HepG2 (cell line): Measurements from ENCODE around the gene ZNF445. TPM values are rescaled to one million over a fixed set of nuclear protein-coding genes. Genes with fewer than 3 reads are reported as not detected.

Experiments used
- CEBPG ChIP-seq: IDR thresholded peaks from 2 replicates; pipeline ENCODE4 v1.6.1; 2016
- GZF1 ChIP-seq: sonication (generic); formaldehyde crosslinking; IDR thresholded peaks from 2 replicates; pipeline ENCODE4 v1.5.1; 2020; ENCODE audit warnings: mild to moderate bottlenecking, missing genetic modification reagents
- KMT2A ChIP-seq: sonication (generic); formaldehyde crosslinking; IDR thresholded peaks from 2 replicates; pipeline ENCODE4 v1.4.0; 2020; ENCODE audit warnings: missing genetic modification reagents
- MED8 ChIP-seq: sonication (generic); formaldehyde crosslinking; IDR thresholded peaks from 2 replicates; pipeline ENCODE4 v1.8.1; 2023; ENCODE audit warnings: mild to moderate bottlenecking, missing genetic modification reagents; ENCODE audit not compliant: insufficient replicate concordance
- MEF2D ChIP-seq: sonication (generic); formaldehyde crosslinking; IDR thresholded peaks from 2 replicates; pipeline ENCODE4 v1.5.1; 2020; ENCODE audit warnings: mild to moderate bottlenecking, missing genetic modification reagents
- PHF20 ChIP-seq: sonication (generic); formaldehyde crosslinking; IDR thresholded peaks from 2 replicates; pipeline ENCODE4 v1.5.0; 2020; ENCODE audit warnings: mild to moderate bottlenecking, missing genetic modification reagents
- PHF5A ChIP-seq: IDR thresholded peaks from one replicate; pipeline ENCODE4 v1.6.1; 2018; ENCODE audit warnings: low read depth, missing genetic modification reagents; ENCODE audit not compliant: unreplicated experiment
- POLR2AphosphoS5 ChIP-seq: IDR thresholded peaks from 2 replicates; pipeline ENCODE4 v1.6.1; 2012; ENCODE audit warnings: low read depth, low read length
- PRPF4 ChIP-seq: fragments of 200-400 bp; formaldehyde crosslinking; IDR thresholded peaks from 2 replicates; pipeline ENCODE4 v1.6.1; 2016; ENCODE audit warnings: low read length, low read depth; ENCODE audit not compliant: poor library complexity, severe bottlenecking
- ZNF34 ChIP-seq: sonication (generic); formaldehyde crosslinking; IDR thresholded peaks from 2 replicates; pipeline ENCODE4 v1.4.0; 2020; ENCODE audit warnings: mild to moderate bottlenecking, missing genetic modification reagents, borderline replicate concordance
- ZNF761 ChIP-seq: sonication (generic); formaldehyde crosslinking; conservative IDR thresholded peaks from 2 replicates; pipeline ENCODE4 v1.4.0; 2020; ENCODE audit warnings: mild to moderate bottlenecking, missing genetic modification reagents
- ZNF775 ChIP-seq: sonication (generic); formaldehyde crosslinking; IDR thresholded peaks from 2 replicates; pipeline ENCODE4 v1.4.0; 2020; ENCODE audit warnings: missing genetic modification reagents, mild to moderate bottlenecking, moderate library complexity, borderline replicate concordance
- ZNF792 ChIP-seq: IDR thresholded peaks from 2 replicates; pipeline ENCODE4 v1.6.1; 2016
- ZNF839 ChIP-seq: sonication (generic); formaldehyde crosslinking; IDR thresholded peaks from 2 replicates; pipeline ENCODE4 v1.4.0; 2020; ENCODE audit warnings: missing genetic modification reagents, mild to moderate bottlenecking, borderline replicate concordance
- polyA plus RNA-seq, 8 experiments: library from polyadenylated mRNA; depleted of rRNA in 3 of 8; stranded (reverse) in 7 of 8; unstranded in 1 of 8; fragments of >200 nt; fragmentation: Illumina TruSeq in 4 of 8; extraction: Trizol in 4 of 8; gene quantifications; 2 replicates each; pipeline versions ENCODE4 v1.2.1 to v1.2.3, GENCODE V29; 2011 to 2016; ENCODE audit warnings: low read depth in 4 of 8, missing spikeins in 1 of 8, mixed read lengths in 1 of 8; ENCODE audit not compliant: insufficient read depth in 1 of 8
- total RNA-seq, 5 experiments: library from RNA; depleted of rRNA; stranded (reverse); fragments of >200 nt; fragmentation: Illumina TruSeq; extraction: Trizol; gene quantifications; 2 replicates each; pipeline ENCODE4 v1.2.3, GENCODE V29; 2016; ENCODE audit warnings: low read depth in 1 of 5
- TF ChIP-seq, protein P1 (sequence below): sonication (generic); formaldehyde crosslinking; IDR thresholded peaks from 2 replicates; pipeline ENCODE4 v1.8.1; 2023; ENCODE audit warnings: mild to moderate bottlenecking, inconsistent platforms, moderate library complexity, missing genetic modification reagents, borderline replicate concordance
- TF ChIP-seq, protein P2 (sequence below): sonication (generic); formaldehyde crosslinking; IDR thresholded peaks from 2 replicates; pipeline ENCODE4 v1.4.0; 2020; ENCODE audit warnings: mild to moderate bottlenecking, low read depth, missing genetic modification reagents
- TF ChIP-seq, protein P3 (sequence below): sonication (generic); formaldehyde crosslinking; IDR thresholded peaks from 2 replicates; pipeline ENCODE4 v1.5.0; 2020; ENCODE audit warnings: mild to moderate bottlenecking, missing genetic modification reagents, borderline replicate concordance
- TF ChIP-seq, protein P4 (sequence below): sonication (generic); formaldehyde crosslinking; IDR thresholded peaks from 2 replicates; pipeline ENCODE4 v1.4.0; 2020; ENCODE audit warnings: missing genetic modification reagents, borderline replicate concordance

Gene ZNF445
- total and polyA plus RNA-seq, 2 of the 13 experiments (the other 11 are each of a cell fraction or from before 2014, with no cell fraction given): 4.4 to 10.3 TPM

DNA sequence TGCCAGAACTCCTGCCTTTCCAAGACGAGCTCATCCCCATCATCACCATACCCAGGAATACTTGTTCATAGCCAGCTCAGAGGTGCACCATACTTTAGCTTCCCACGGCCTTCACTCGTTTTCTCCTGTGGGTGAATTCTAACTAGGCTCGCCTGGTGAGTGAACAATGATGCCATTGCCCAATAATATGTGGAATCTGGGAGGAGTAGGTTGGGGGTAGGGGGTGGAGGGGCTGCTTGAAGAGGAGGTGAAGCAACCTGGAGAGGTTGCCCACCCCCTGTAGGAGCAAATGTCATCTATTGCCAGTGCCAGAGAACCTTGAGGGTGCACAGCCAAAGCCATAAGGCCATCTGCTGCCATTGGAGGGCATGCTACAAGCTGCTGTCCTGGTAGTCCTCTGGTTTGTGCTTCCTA, 592 bp upstream of the ZNF445 start (continued):
- TF ChIP-seq PHF20 (CRISPR knock-in tag) (no peak), GZF1 (CRISPR knock-in tag) (no peak), ZNF792 (CRISPR knock-in tag) (0 out of 2 replicates have a peak, but pooled peaks have one; percentile 8), ZNF839 (CRISPR knock-in tag) (no peak), POLR2AphosphoS5 (0 out of 2 replicates have a peak, but pooled peaks have one; percentile 3), CEBPG (CRISPR knock-in tag) (peak; percentile 52; the same call in 1 of the 2 replicates), MED8 (peak; percentile 7), ZNF775 (CRISPR knock-in tag) (peak; percentile 49; the same call in 1 of the 2 replicates), PRPF4 (no peak), KMT2A (CRISPR knock-in tag) (0 out of 2 replicates have a peak, but pooled peaks have one; percentile 5), MEF2D (CRISPR knock-in tag) (no peak), PHF5A (CRISPR knock-in tag) (no peak), ZNF34 (CRISPR knock-in tag) (no peak), ZNF761 (CRISPR knock-in tag) (0 out of 2 replicates have a peak, but pooled peaks have one; percentile 1)
- TF ChIP-seq, protein P1, sequence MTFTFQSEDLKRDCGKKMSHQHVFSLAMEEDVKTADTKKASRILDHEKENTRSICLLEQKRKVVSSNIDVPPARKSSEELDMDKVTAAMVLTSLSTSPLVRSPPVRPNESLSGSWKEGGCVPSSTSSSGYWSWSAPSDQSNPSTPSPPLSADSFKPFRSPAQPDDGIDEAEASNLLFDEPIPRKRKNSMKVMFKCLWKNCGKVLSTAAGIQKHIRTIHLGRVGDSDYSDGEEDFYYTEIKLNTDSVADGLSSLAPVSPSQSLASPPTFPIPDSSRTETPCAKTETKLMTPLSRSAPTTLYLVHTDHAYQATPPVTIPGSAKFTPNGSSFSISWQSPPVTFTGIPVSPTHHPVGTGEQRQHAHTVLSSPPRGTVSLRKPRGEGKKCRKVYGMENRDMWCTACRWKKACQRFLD (CRISPR knock-in tag): no peak
- TF ChIP-seq, protein P2, sequence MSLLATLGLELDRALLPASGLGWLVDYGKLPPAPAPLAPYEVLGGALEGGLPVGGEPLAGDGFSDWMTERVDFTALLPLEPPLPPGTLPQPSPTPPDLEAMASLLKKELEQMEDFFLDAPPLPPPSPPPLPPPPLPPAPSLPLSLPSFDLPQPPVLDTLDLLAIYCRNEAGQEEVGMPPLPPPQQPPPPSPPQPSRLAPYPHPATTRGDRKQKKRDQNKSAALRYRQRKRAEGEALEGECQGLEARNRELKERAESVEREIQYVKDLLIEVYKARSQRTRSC: no peak
- TF ChIP-seq, protein P3, sequence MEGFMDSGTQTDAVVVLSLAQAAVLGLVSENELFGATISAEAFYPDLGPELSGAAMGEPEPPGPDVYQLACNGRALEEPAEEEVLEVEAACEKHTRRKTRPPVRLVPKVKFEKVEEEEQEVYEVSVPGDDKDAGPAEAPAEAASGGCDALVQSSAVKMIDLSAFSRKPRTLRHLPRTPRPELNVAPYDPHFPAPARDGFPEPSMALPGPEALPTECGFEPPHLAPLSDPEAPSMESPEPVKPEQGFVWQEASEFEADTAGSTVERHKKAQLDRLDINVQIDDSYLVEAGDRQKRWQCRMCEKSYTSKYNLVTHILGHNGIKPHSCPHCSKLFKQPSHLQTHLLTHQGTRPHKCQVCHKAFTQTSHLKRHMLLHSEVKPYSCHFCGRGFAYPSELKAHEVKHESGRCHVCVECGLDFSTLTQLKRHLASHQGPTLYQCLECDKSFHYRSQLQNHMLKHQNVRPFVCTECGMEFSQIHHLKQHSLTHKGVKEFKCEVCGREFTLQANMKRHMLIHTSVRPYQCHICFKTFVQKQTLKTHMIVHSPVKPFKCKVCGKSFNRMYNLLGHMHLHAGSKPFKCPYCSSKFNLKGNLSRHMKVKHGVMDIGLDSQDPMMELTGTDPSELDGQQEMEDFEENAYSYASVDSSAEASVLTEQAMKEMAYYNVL (CRISPR knock-in tag): 0 out of 2 replicates have a peak, but pooled peaks have one; percentile 39
- TF ChIP-seq, protein P4, sequence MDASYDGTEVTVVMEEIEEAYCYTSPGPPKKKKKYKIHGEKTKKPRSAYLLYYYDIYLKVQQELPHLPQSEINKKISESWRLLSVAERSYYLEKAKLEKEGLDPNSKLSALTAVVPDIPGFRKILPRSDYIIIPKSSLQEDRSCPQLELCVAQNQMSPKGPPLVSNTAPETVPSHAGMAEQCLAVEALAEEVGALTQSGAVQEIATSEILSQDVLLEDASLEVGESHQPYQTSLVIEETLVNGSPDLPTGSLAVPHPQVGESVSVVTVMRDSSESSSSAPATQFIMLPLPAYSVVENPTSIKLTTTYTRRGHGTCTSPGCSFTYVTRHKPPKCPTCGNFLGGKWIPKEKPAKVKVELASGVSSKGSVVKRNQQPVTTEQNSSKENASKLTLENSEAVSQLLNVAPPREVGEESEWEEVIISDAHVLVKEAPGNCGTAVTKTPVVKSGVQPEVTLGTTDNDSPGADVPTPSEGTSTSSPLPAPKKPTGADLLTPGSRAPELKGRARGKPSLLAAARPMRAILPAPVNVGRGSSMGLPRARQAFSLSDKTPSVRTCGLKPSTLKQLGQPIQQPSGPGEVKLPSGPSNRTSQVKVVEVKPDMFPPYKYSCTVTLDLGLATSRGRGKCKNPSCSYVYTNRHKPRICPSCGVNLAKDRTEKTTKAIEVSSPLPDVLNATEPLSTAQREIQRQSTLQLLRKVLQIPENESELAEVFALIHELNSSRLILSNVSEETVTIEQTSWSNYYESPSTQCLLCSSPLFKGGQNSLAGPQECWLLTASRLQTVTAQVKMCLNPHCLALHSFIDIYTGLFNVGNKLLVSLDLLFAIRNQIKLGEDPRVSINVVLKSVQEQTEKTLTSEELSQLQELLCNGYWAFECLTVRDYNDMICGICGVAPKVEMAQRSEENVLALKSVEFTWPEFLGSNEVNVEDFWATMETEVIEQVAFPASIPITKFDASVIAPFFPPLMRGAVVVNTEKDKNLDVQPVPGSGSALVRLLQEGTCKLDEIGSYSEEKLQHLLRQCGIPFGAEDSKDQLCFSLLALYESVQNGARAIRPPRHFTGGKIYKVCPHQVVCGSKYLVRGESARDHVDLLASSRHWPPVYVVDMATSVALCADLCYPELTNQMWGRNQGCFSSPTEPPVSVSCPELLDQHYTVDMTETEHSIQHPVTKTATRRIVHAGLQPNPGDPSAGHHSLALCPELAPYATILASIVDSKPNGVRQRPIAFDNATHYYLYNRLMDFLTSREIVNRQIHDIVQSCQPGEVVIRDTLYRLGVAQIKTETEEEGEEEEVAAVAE (CRISPR knock-in tag): no peak
